Left hindlimb (tissue), 1 donor: ENCODE data around the gene DHX40.
"Not testable (repeated sequence)": the region's sequence is repeated elsewhere in the genome, so short reads cannot be mapped to it uniquely, and the experiment has no call there.

Experiments
- DNase-seq: peaks from one replicate; pipeline ENCODE4 v3.0.0-alpha.2; 2018

The DHX40 gene

GRCh38 chr17:59565171-59565958 lies at the start of gene DHX40:
Gene DHX40, plus strand, starts transcription at chr17:59565610. Its CDS starts 62 bp downstream, at chr17:59565672.
- DNase-seq = peak; percentile 95

GRCh38 chr17:59516451-59516850 lies 49.0 kb upstream of the DHX40 start:
- DNase-seq = no peak

GRCh38 chr17:59519132-59519531 lies 46.3 kb upstream of the DHX40 start:
- DNase-seq = no peak

- no peak for DNase-seq
Observed at GRCh38 chr17:59520251-59520650, 45.2 kb upstream of the DHX40 start.

GRCh38 chr17:59521465-59522126 lies 43.8 kb upstream of the DHX40 start:
- DNase-seq = peak; percentile 51

- DNase-seq = not testable (repeated sequence)
Observed at GRCh38 chr17:59524930-59525329, 40.5 kb upstream of the DHX40 start.

- DNase-seq = no peak
Observed at GRCh38 chr17:59525668-59526067, 39.7 kb upstream of the DHX40 start.

- DNase-seq = no peak
Observed at GRCh38 chr17:59526451-59526850, 39.0 kb upstream of the DHX40 start.

- no peak for DNase-seq
Observed at GRCh38 chr17:59527325-59527917, 38.0 kb upstream of the DHX40 start.

- no peak for DNase-seq
Observed at GRCh38 chr17:59527931-59528330, 37.5 kb upstream of the DHX40 start.

GRCh38 chr17:59530531-59530930 lies 34.9 kb upstream of the DHX40 start:
- no peak for DNase-seq

- DNase-seq = no peak
Observed at GRCh38 chr17:59533694-59534093, 31.7 kb upstream of the DHX40 start.

GRCh38 chr17:59534583-59534982 lies 30.8 kb upstream of the DHX40 start:
- DNase-seq = no peak

GRCh38 chr17:59538195-59538909 lies 27.1 kb upstream of the DHX40 start:
- no peak for DNase-seq

- DNase-seq = no peak
Observed at GRCh38 chr17:59542960-59543635, 22.3 kb upstream of the DHX40 start.

GRCh38 chr17:59545942-59546341 lies 19.5 kb upstream of the DHX40 start:
- DNase-seq = no peak

- DNase-seq = no peak
Observed at GRCh38 chr17:59547131-59547915, 18.1 kb upstream of the DHX40 start.

- DNase-seq = not testable (repeated sequence)
Observed at GRCh38 chr17:59548985-59549384, 16.4 kb upstream of the DHX40 start.

- no peak for DNase-seq
Observed at GRCh38 chr17:59550703-59551102, 14.7 kb upstream of the DHX40 start.

GRCh38 chr17:59558039-59558438 lies 7.4 kb upstream of the DHX40 start:
- DNase-seq = no peak

GRCh38 chr17:59558953-59559352 lies 6.5 kb upstream of the DHX40 start:
- DNase-seq = no peak

- no peak for DNase-seq
Observed at GRCh38 chr17:59561042-59561441, 4.4 kb upstream of the DHX40 start.
